ENCODE results near the gene MLLT6.

The MLLT6 gene

GRCh38 chr17:38658741-38659345, 46.2 kb upstream of the MLLT6 start:
- Histone ChIP-seq H2AFZ (ENCODE audit: low read depth, low read length, severe bottlenecking) (no peak overlapping the region), H3K4me3 (ENCODE audit: insufficient read depth, low read length, poor library complexity, severe bottlenecking) (no peak overlapping the region), H3K79me2 (ENCODE audit: insufficient read depth, low read length) (no peaks in the 10 kb centered on the region), H3K9ac (ENCODE audit: low read length) (no peak overlapping the region), H3K9me3 (ENCODE audit: insufficient read depth, low read length) (no peaks in the 10 kb centered on the region), H3K36me3 (ENCODE audit: low read length) (no peaks in the 10 kb centered on the region), H4K20me1 (ENCODE audit: low read depth, low read length) (no peaks in the 10 kb centered on the region), H3F3A (ENCODE audit: insufficient read depth) (no peaks in the 10 kb centered on the region), H3K27ac (ENCODE audit: low read depth, low read length) (no peak overlapping the region), H3K27me3 (ENCODE audit: low read length) (no peaks in the 10 kb centered on the region), H3K4me2 (ENCODE audit: low read depth, low read length, poor library complexity, severe bottlenecking) (no peak overlapping the region), H3K9me2 (replicated peaks; ENCODE audit: insufficient read depth, low read length) (no peaks in the 10 kb centered on the region)
- TF ChIP-seq, protein P1, sequence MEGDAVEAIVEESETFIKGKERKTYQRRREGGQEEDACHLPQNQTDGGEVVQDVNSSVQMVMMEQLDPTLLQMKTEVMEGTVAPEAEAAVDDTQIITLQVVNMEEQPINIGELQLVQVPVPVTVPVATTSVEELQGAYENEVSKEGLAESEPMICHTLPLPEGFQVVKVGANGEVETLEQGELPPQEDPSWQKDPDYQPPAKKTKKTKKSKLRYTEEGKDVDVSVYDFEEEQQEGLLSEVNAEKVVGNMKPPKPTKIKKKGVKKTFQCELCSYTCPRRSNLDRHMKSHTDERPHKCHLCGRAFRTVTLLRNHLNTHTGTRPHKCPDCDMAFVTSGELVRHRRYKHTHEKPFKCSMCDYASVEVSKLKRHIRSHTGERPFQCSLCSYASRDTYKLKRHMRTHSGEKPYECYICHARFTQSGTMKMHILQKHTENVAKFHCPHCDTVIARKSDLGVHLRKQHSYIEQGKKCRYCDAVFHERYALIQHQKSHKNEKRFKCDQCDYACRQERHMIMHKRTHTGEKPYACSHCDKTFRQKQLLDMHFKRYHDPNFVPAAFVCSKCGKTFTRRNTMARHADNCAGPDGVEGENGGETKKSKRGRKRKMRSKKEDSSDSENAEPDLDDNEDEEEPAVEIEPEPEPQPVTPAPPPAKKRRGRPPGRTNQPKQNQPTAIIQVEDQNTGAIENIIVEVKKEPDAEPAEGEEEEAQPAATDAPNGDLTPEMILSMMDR (IDR thresholded peaks at IDR 0.05; ENCODE audit: insufficient read depth, low read length, poor library complexity, severe bottlenecking), result no peak
- TF ChIP-seq EZH2phosphoT487 (conservative IDR thresholded peaks at IDR 0.05; ENCODE audit: low read length), result no peak

GRCh38 chr17:38659415-38659814, 45.7 kb upstream of the MLLT6 start:
- no peaks in the 10 kb centered on the region for H3K9me3 ChIP-seq (ENCODE audit: insufficient read depth, low read length)
- no peak overlapping the region for H3K9ac ChIP-seq (ENCODE audit: low read length)
- no peaks in the 10 kb centered on the region for H3K9me2 ChIP-seq (replicated peaks; ENCODE audit: insufficient read depth, low read length)
- no peaks in the 10 kb centered on the region for H3K36me3 ChIP-seq (ENCODE audit: low read length)
- H3K27me3 ChIP-seq (ENCODE audit: low read length), result no peaks in the 10 kb centered on the region
- no peak overlapping the region for H3K4me3 ChIP-seq (ENCODE audit: insufficient read depth, low read length, poor library complexity, severe bottlenecking)
- H3F3A ChIP-seq (ENCODE audit: insufficient read depth), result no peaks in the 10 kb centered on the region
- no peak overlapping the region for H3K4me2 ChIP-seq (ENCODE audit: low read depth, low read length, poor library complexity, severe bottlenecking)
- no peak for TF ChIP-seq EZH2phosphoT487 (conservative IDR thresholded peaks at IDR 0.05; ENCODE audit: low read length)
- TF ChIP-seq, protein P1 (IDR thresholded peaks at IDR 0.05; ENCODE audit: insufficient read depth, low read length, poor library complexity, severe bottlenecking), result no peak
- H2AFZ ChIP-seq (ENCODE audit: low read depth, low read length, severe bottlenecking), result no peak overlapping the region
- H4K20me1 ChIP-seq (ENCODE audit: low read depth, low read length), result no peaks in the 10 kb centered on the region
- H3K27ac ChIP-seq (ENCODE audit: low read depth, low read length), result no peak overlapping the region
- no peaks in the 10 kb centered on the region for H3K79me2 ChIP-seq (ENCODE audit: insufficient read depth, low read length)

DNA sequence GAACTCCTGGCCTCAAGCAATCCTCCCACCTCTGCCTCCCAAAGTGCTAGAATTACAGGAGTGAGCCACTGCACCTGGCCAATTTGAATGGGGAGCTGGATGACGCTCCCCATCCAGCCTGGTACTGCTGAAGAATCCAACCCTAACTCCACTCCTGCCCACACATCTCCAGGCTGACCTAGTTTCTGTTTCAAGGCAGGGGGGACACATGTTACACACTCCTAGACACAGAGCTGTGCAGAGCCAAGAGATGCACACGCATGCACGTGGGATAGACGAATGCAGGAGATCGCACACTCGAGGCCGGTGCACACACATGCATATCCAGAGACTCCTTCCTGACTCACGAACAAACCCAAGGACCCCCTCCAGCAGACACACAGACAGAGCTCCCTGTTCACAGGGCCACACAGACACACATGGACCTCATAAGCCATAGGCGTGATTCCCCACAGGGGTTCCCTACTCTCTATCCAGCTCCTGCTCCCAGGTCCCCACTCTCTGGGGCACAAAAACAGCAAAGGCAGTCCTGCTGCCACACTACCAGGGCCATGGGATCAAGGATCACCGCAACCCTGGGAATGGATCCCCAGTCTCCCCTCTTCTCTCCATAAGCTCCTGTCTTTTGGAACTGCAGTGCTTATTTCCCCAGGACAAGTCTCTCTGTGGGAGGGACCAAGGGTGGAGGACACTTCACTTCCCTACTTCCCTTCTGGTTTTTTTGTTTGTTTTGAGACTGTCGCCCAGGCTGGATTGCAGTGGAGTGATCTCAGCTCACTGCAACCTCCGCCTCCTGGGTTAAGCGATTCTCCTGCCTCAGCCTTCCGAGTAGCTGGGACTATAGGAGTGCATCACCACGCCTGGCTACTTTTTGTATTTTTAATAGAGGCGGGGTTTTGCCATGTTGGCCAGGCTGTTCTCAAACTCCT, 44.7 kb upstream of the MLLT6 start:
- TF ChIP-seq, protein P1 (IDR thresholded peaks at IDR 0.05; ENCODE audit: insufficient read depth, low read length, poor library complexity, severe bottlenecking), result no peak
- no peak for TF ChIP-seq EZH2phosphoT487 (conservative IDR thresholded peaks at IDR 0.05; ENCODE audit: low read length)
- no peak overlapping the region for H3K4me2 ChIP-seq (ENCODE audit: low read depth, low read length, poor library complexity, severe bottlenecking)
- H3K9me3 ChIP-seq (ENCODE audit: insufficient read depth, low read length), result no peaks in the 10 kb centered on the region
- no peak overlapping the region for H3K9ac ChIP-seq (ENCODE audit: low read length)
- H3K27ac ChIP-seq (ENCODE audit: low read depth, low read length), result no peak overlapping the region
- no peak overlapping the region for H3K4me3 ChIP-seq (ENCODE audit: insufficient read depth, low read length, poor library complexity, severe bottlenecking)
- no peak overlapping the region for H2AFZ ChIP-seq (ENCODE audit: low read depth, low read length, severe bottlenecking)
- H3F3A ChIP-seq (ENCODE audit: insufficient read depth), result no peaks in the 10 kb centered on the region
- H3K27me3 ChIP-seq (ENCODE audit: low read length), result no peaks in the 10 kb centered on the region
- H3K79me2 ChIP-seq (ENCODE audit: insufficient read depth, low read length), result no peaks in the 10 kb centered on the region
- H3K9me2 ChIP-seq (replicated peaks; ENCODE audit: insufficient read depth, low read length), result no peaks in the 10 kb centered on the region
- H4K20me1 ChIP-seq (ENCODE audit: low read depth, low read length), result no peaks in the 10 kb centered on the region
- no peaks in the 10 kb centered on the region for H3K36me3 ChIP-seq (ENCODE audit: low read length)

Measured in SU-DHL-6 (cell line).